Measurements from ENCODE around the gene TRAP1. TPM values are rescaled to one million over a fixed set of nuclear protein-coding genes. Genes with fewer than 3 reads are reported as not detected.

TRAP1 gene
- polyA plus RNA-seq, 2 donors: 46.8 to 87.9 TPM

DNA sequence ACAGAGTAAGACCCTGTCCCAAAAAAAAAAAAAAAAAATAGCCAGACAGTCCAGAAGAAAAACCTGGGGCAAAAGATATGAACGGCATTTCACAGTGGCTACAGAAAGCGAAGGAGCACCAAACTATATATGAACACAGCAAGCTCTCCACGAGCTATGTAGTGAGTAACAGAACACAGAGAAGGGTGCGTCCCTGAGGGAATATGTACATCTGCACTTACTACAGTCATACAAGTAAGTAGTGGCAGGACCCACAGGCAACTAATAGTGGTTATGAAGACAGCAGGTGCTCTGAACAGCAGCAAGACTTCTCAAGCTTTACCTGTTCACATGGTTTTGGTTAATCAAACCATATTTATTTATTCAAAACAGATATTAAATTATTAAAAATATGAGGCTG lies 15.8 kb downstream of the TRAP1 start:
- no peaks in the 10 kb centered on the region for H3K27me3 ChIP-seq (ENCODE audit: control insufficient read depth in 1 of 2, insufficient read depth in 2 of 2, low read length in 2 of 2)
- no peak overlapping the region for H3K27ac ChIP-seq (ENCODE audit: low read depth in 2 of 2, low read length in 1 of 2)
- 88 to 90% methylated on average over 4 of the region's 4 CpGs for WGBS, 2 donors
- no peak overlapping the region for H3K4me3 ChIP-seq (ENCODE audit: low read depth in 1 of 2, low read length in 2 of 2)
- no peaks in the 10 kb centered on the region for H3K9me3 ChIP-seq (ENCODE audit: control insufficient read depth in 2 of 2, insufficient read depth in 1 of 2, low read depth in 1 of 2, low read length in 1 of 2)
- no peaks in the 10 kb centered on the region for H3K4me1 ChIP-seq (ENCODE audit: control insufficient read depth in 2 of 2, insufficient read depth in 2 of 2, low read length in 1 of 2)
- H3K36me3 ChIP-seq (ENCODE audit: control insufficient read depth in 2 of 2, insufficient read depth in 2 of 2, low read length in 1 of 2): peaks cover 0 to 5% of the 10 kb centered on the region in 2 donors

DNA sequence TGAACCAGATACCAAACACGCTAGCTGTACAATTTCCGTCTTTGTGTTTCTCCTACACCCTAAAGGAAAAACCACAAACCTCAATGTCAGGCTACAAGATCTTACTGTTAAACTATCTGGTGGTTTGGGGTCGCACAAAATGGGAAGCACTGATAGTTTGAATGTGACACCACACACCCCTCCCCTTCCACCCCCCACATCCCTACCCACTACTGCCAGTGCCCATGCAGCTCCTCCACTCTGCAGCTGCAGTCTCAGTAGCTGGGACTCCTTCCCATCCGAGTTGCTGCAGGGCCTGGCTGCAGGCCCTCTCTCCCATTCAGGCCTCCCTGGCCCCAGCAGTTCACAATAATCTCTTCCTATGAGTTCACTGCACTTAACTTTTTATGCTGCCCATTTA lies 18.4 kb downstream of the TRAP1 start:
- H3K4me1 ChIP-seq (ENCODE audit: control insufficient read depth in 2 of 2, insufficient read depth in 2 of 2, low read length in 1 of 2): no peaks in the 10 kb centered on the region
- no peaks in the 10 kb centered on the region for H3K27me3 ChIP-seq (ENCODE audit: control insufficient read depth in 1 of 2, insufficient read depth in 2 of 2, low read length in 2 of 2)
- no peaks in the 10 kb centered on the region for H3K9me3 ChIP-seq (ENCODE audit: control insufficient read depth in 2 of 2, insufficient read depth in 1 of 2, low read depth in 1 of 2, low read length in 1 of 2)
- 73 to 81% methylated on average over 4 of the region's 4 CpGs for WGBS, 2 donors
- no peak overlapping the region for H3K27ac ChIP-seq (ENCODE audit: low read depth in 2 of 2, low read length in 1 of 2)
- H3K36me3 ChIP-seq (ENCODE audit: control insufficient read depth in 2 of 2, insufficient read depth in 2 of 2, low read length in 1 of 2): peaks cover 0 to 5% of the 10 kb centered on the region in 2 donors
- no peak overlapping the region for H3K4me3 ChIP-seq (ENCODE audit: low read depth in 1 of 2, low read length in 2 of 2)

DNA sequence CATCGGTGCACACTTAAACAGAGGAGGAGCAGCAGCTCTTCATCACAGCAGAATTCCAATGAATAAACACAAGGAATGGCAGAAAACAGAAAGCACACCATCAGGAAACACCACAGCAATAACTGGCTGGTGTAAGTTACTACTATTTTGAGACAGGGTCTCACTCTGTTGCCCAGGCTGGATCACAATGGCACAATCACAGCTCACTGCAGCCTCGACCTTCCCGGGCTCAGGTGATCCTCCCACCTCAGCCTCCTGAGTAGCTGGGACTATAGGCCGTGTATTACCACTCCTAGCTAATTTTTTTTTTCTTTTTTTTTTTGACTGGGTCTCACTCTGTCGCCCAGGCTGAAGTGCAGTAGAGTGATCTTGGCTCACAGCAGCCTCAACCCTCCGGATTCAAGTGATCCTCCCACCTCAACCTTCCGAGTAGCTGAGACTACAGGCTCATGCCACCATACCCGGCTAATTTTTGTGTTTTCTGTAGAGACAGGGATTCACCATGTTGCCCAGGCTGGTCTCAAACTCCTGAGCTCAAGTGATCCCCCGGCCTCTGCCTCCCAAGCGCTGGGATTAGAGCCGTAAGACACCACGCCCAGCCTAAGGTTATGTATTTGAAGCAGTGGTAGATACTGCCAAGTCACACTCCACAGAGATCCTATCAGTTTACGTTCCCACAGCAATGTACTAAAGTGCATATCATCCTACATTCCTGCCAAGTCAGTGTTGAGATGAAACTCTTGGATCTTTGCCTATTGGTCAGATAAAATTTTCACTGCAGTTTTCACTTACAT lies 20.7 kb downstream of the TRAP1 start:
- Histone ChIP-seq H3K27me3 (ENCODE audit: control insufficient read depth in 1 of 2, insufficient read depth in 2 of 2, low read length in 2 of 2) (no peaks in the 10 kb centered on the region), H3K36me3 (ENCODE audit: control insufficient read depth in 2 of 2, insufficient read depth in 2 of 2, low read length in 1 of 2) (peaks cover 0 to 2% of the 10 kb centered on the region in 2 donors), H3K4me1 (ENCODE audit: control insufficient read depth in 2 of 2, insufficient read depth in 2 of 2, low read length in 1 of 2) (no peaks in the 10 kb centered on the region), H3K27ac (ENCODE audit: low read depth in 2 of 2, low read length in 1 of 2) (no peak overlapping the region), H3K9me3 (ENCODE audit: control insufficient read depth in 2 of 2, insufficient read depth in 1 of 2, low read depth in 1 of 2, low read length in 1 of 2) (no peaks in the 10 kb centered on the region), H3K4me3 (ENCODE audit: low read depth in 1 of 2, low read length in 2 of 2) (no peak overlapping the region)
- 65 to 69% methylated on average over 13 of the region's 13 CpGs for WGBS, 2 donors

DNA sequence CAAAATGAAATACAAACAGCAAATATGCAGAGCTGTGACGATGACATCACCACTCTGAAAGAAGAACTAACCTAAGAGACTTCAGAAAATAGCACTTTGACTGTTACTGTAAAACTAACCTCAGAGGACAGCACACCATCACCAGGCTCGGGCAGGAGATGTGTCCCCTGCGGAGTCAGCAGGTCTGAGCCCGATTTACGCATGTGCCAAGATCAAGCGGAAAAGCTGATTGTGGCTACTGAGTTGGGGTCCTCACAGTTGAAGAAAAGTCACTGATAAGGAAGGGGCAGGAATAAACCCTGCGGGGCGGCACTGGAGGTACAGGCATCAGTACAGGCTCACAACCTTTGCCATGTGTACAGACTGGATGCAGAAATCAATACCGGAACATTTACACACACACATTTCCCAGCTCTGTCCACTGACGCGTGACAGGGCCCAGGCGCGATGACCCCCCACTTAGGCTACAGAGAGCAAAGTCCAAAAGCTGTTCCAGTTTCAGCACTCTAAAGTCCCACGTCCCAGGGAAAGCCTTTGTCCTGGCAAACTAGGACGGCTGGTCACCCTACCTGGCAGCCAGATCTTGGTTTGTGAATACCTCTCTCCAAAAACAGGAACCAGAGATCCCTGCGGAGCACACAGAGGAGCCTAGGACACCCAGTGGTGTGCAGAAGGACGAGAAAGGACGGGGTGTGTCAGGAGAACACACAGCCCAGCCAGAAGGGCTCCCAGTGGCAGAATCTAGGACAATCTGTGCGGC lies 21.5 kb downstream of the TRAP1 start:
- WGBS, 2 donors: 73 to 89% methylated on average over 19 of the region's 19 CpGs
- Histone ChIP-seq H3K4me3 (ENCODE audit: low read depth in 1 of 2, low read length in 2 of 2) (no peak overlapping the region), H3K27ac (ENCODE audit: low read depth in 2 of 2, low read length in 1 of 2) (no peak overlapping the region)

DNA sequence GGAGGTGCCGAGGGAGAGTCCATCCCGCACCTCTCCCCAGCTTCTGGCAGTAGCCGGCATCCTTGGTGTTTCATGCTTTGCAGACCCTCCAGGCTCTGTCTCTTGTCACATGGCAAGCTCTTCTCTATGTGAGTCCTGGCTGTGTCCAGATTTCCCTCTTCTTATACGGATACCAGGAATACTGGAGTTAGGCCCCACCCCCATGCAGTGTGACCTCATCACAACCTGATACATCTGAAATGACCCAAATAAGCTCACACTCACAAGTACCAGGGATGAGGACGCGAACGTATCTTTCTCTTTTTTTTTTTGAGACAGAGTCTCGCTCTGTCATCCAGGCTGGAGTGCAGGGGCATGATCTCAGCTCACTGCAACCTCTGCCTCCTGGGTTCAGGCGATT lies 23.3 kb downstream of the TRAP1 start:
- H3K4me1 ChIP-seq (ENCODE audit: control insufficient read depth in 2 of 2, insufficient read depth in 2 of 2, low read length in 1 of 2): peaks cover 3% of the 10 kb centered on the region in 2 donors
- H3K27ac ChIP-seq (ENCODE audit: low read depth in 2 of 2, low read length in 1 of 2): no peak overlapping the region
- H3K9me3 ChIP-seq (ENCODE audit: control insufficient read depth in 2 of 2, insufficient read depth in 1 of 2, low read depth in 1 of 2, low read length in 1 of 2): no peaks in the 10 kb centered on the region
- H3K36me3 ChIP-seq (ENCODE audit: control insufficient read depth in 2 of 2, insufficient read depth in 2 of 2, low read length in 1 of 2): no peaks in the 10 kb centered on the region
- H3K4me3 ChIP-seq (ENCODE audit: low read depth in 1 of 2, low read length in 2 of 2): no peak overlapping the region
- 91% methylated on average over 9 of the region's 9 CpGs for WGBS, 2 donors
- H3K27me3 ChIP-seq (ENCODE audit: control insufficient read depth in 1 of 2, insufficient read depth in 2 of 2, low read length in 2 of 2): no peaks in the 10 kb centered on the region

More for the DNA sequence above, 21.5 kb downstream of the TRAP1 start:
- Histone ChIP-seq H3K4me1 (ENCODE audit: control insufficient read depth in 2 of 2, insufficient read depth in 2 of 2, low read length in 1 of 2) (peaks cover under 1% of the 10 kb centered on the region in 2 donors), H3K9me3 (ENCODE audit: control insufficient read depth in 2 of 2, insufficient read depth in 1 of 2, low read depth in 1 of 2, low read length in 1 of 2) (no peaks in the 10 kb centered on the region), H3K27me3 (ENCODE audit: control insufficient read depth in 1 of 2, insufficient read depth in 2 of 2, low read length in 2 of 2) (no peaks in the 10 kb centered on the region), H3K36me3 (ENCODE audit: control insufficient read depth in 2 of 2, insufficient read depth in 2 of 2, low read length in 1 of 2) (peaks cover 0 to 2% of the 10 kb centered on the region in 2 donors)

DNA sequence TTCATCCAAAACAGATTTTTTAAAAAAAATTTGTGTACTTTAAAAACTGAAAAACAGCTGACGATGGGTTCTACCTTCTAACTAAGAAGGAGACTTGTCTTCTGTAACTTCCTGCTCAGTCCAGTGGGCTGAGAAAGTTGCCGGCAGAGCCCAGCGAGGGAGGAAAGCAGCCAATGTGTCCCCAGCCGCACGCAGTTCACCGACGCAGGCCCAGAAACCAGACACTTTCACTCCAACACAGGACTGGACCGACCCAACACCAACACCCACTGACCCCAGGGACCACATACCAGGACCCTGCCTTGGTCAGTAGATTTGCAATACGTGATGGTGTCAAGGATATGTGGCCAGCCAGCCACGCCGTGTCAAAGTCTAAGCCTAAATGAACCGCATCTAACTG lies 25.6 kb downstream of the TRAP1 start:
- Histone ChIP-seq H3K27ac (ENCODE audit: low read depth in 2 of 2, low read length in 1 of 2) (no peak overlapping the region), H3K36me3 (ENCODE audit: control insufficient read depth in 2 of 2, insufficient read depth in 2 of 2, low read length in 1 of 2) (peaks cover 0 to 3% of the 10 kb centered on the region in 2 donors), H3K4me3 (ENCODE audit: low read depth in 1 of 2, low read length in 2 of 2) (no peak overlapping the region), H3K27me3 (ENCODE audit: control insufficient read depth in 1 of 2, insufficient read depth in 2 of 2, low read length in 2 of 2) (no peaks in the 10 kb centered on the region), H3K4me1 (ENCODE audit: control insufficient read depth in 2 of 2, insufficient read depth in 2 of 2, low read length in 1 of 2) (peaks cover 3% of the 10 kb centered on the region in 2 donors), H3K9me3 (ENCODE audit: control insufficient read depth in 2 of 2, insufficient read depth in 1 of 2, low read depth in 1 of 2, low read length in 1 of 2) (no peaks in the 10 kb centered on the region)
- WGBS, 2 donors: 89 to 90% methylated on average over 12 of the region's 12 CpGs

DNA sequence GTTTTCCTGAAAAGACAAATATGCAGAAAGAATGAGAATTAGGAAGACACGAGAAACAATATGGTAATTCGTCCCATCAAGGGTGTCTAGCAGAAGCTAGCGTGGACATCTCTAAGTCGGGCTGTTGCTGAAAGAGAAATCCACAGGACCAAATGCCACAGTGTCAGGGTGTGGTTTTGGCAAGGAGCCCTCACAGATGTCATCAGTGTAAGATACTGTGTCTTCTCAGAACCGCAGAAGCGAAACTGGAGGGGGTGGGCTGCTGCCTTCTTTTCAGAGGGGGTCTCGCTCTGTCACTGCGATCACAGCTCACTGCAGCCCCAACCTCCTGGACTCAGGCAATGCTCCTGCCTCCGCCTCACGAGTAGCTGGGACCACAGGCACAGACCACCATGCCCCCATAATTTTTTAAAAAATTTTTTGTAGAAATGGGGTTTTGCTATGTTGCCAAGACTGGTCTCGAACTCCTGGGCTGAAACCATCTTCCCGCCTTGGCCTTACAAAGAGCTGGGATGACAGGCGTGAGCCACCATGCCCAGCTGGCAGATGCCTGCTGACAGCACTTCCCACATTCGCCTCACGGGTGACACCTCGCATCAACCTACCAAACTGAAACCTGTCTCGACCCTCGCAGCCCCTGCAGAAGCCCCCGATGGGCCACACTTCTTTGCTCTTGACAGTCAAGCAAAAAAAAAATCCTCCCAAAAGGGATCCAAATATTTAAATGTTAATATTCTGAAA lies 26.2 kb downstream of the TRAP1 start:
- Histone ChIP-seq H3K4me3 (ENCODE audit: low read depth in 1 of 2, low read length in 2 of 2) (peak overlapping the region in 1 of 2 donors; percentile 9), H3K27me3 (ENCODE audit: control insufficient read depth in 1 of 2, insufficient read depth in 2 of 2, low read length in 2 of 2) (no peaks in the 10 kb centered on the region), H3K36me3 (ENCODE audit: control insufficient read depth in 2 of 2, insufficient read depth in 2 of 2, low read length in 1 of 2) (peaks cover 0 to 4% of the 10 kb centered on the region in 2 donors), H3K4me1 (ENCODE audit: control insufficient read depth in 2 of 2, insufficient read depth in 2 of 2, low read length in 1 of 2) (peaks cover 3% of the 10 kb centered on the region in 2 donors), H3K9me3 (ENCODE audit: control insufficient read depth in 2 of 2, insufficient read depth in 1 of 2, low read depth in 1 of 2, low read length in 1 of 2) (no peaks in the 10 kb centered on the region), H3K27ac (ENCODE audit: low read depth in 2 of 2, low read length in 1 of 2) (peak overlapping the region in 1 of 2 donors; percentile 5)
- WGBS, 2 donors: 79 to 80% methylated on average over 19 of the region's 19 CpGs

DNA sequence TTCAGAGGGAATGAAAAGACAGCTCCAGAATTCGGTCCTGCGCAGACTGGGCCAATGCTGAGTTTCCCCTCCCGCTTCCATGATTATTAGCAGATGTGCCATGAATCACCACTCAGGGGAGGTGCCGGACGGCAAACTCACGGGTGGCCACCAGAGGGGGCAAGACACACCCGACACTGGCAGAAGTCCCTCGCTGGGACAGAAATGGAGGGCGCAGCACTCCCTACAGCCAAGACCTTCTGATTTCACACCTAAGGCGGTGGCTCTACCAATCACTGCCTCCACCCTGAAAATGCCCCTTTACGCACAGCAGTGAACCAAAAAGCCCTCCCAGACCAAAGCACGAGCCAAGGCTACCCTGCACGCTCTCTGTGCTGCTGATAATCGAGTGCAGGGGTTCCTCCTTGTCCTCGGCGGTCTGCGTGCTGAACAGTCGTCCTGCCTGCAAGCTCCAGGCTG lies 26.8 kb downstream of the TRAP1 start:
- Histone ChIP-seq H3K27ac (ENCODE audit: low read depth in 2 of 2, low read length in 1 of 2) (peak overlapping the region in 1 of 2 donors; percentile 5), H3K9me3 (ENCODE audit: control insufficient read depth in 2 of 2, insufficient read depth in 1 of 2, low read depth in 1 of 2, low read length in 1 of 2) (no peaks in the 10 kb centered on the region), H3K36me3 (ENCODE audit: control insufficient read depth in 2 of 2, insufficient read depth in 2 of 2, low read length in 1 of 2) (peaks cover 3 to 9% of the 10 kb centered on the region in 2 donors), H3K4me1 (ENCODE audit: control insufficient read depth in 2 of 2, insufficient read depth in 2 of 2, low read length in 1 of 2) (peaks cover 3% of the 10 kb centered on the region in 2 donors), H3K27me3 (ENCODE audit: control insufficient read depth in 1 of 2, insufficient read depth in 2 of 2, low read length in 2 of 2) (no peaks in the 10 kb centered on the region), H3K4me3 (ENCODE audit: low read depth in 1 of 2, low read length in 2 of 2) (peak overlapping the region in 1 of 2 donors; percentile 9)
- WGBS, 2 donors: 26 to 30% methylated on average over 18 of the region's 18 CpGs

DNA sequence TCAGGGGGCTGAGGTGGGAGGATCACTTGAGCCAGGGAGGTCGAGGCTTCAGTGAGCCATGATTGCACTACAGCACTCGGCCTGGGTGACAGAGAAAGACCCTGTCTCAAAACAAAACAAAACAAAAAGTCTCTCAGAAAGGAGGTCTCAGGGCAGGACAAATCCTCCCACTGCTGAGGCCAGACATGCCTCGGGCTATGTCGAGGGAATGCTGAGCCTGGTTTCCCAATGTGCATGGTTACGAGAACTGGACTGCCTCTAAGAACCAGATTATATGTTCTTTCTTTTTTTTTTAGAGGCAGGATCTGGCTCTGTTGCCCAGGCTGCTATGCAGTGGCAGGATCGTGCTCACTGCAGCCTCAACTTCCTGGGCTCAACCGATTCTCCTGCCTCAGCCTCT lies 27.6 kb downstream of the TRAP1 start:
- Histone ChIP-seq H3K9me3 (ENCODE audit: control insufficient read depth in 2 of 2, insufficient read depth in 1 of 2, low read depth in 1 of 2, low read length in 1 of 2) (no peaks in the 10 kb centered on the region), H3K4me1 (ENCODE audit: control insufficient read depth in 2 of 2, insufficient read depth in 2 of 2, low read length in 1 of 2) (peaks cover 3% of the 10 kb centered on the region in 2 donors), H3K4me3 (ENCODE audit: low read depth in 1 of 2, low read length in 2 of 2) (no peak overlapping the region), H3K27ac (ENCODE audit: low read depth in 2 of 2, low read length in 1 of 2) (no peak overlapping the region), H3K27me3 (ENCODE audit: control insufficient read depth in 1 of 2, insufficient read depth in 2 of 2, low read length in 2 of 2) (no peaks in the 10 kb centered on the region), H3K36me3 (ENCODE audit: control insufficient read depth in 2 of 2, insufficient read depth in 2 of 2, low read length in 1 of 2) (peaks cover 6 to 15% of the 10 kb centered on the region in 2 donors)
- WGBS, 2 donors: 93 to 95% methylated on average over 7 of the region's 7 CpGs
